ENCODE data around the gene ITLN2. TPM values are rescaled to one million over a fixed set of nuclear protein-coding genes. Genes with fewer than 3 reads are reported as not detected.
A peak's percentile ranks its signal among the peaks of the same experiment; 100 is the strongest.
"Not testable (repeated sequence)": the region's sequence is repeated elsewhere in the genome, so short reads cannot be mapped to it uniquely, and the experiment has no call there.

Gene ITLN2
- total and polyA plus RNA-seq, 8 donors: 0.37 to 4.2 TPM; not detected in 6

DNA sequence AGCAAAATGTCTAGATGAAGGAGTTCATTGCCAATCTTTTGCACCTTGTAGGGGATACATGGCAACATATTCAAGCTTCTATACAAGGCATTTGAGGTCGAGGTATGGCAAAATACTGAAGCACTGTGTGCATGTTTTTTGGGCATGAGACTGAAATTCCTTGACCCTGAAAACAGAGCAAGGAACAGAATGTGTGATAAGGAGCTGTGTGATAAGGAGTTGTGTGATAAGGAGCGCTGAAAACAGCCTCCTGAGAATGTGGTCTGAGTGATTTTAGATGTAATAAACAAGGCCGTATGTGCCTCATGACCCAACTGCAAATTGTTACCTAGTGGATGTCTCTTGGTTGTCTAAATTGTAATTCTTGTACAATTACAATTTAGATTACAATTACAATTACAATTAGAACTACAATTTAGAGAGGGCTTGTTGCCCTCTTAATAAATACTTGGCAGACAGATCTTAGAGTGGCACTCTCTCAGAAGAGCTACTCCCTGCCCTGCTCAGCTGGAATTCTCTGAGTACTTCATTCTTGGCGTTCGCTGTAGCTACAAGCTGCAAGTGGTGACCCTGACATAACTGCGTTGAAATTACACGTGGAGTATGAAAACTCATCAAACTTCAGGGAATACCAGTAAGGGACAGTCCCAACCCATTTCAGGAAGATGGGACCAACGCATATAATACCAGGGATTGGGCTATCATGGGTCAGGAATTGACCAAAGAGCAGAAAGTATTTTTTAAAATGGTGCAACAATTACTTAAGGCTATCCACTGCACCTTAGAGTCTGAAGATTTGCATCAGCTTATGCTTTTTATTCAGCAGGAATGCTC lies 49.6 kb downstream of the ITLN2 start:
- no peak for TF ChIP-seq POLR2A (IDR thresholded peaks at IDR 0.05)
- TF ChIP-seq POLR2AphosphoS5 (IDR thresholded peaks at IDR 0.05): peak; percentile 10 to 65 (median 62)
- Histone ChIP-seq H3K9me3 (no peaks in the 10 kb centered on the region), H3K4me1 (peaks cover 3 to 42% (median 22%) of the 10 kb centered on the region in 4 donors), H3K4me3 (no peak overlapping the region), H3K27ac (peak overlapping the region; percentile 52 to 79 (median 70)), H3K36me3 (no peaks in the 10 kb centered on the region), H3K27me3 (no peaks in the 10 kb centered on the region)
- WGBS, 5 donors: 28 to 48% (median 31%) methylated on average over 8 of the region's 8 CpGs
- intact Hi-C loops (cut with DNase I; ENCODE audit: low total_unique reads): no loop called here
- peak in 1 of 2 donors; percentile 30 for DNase-seq

DNA sequence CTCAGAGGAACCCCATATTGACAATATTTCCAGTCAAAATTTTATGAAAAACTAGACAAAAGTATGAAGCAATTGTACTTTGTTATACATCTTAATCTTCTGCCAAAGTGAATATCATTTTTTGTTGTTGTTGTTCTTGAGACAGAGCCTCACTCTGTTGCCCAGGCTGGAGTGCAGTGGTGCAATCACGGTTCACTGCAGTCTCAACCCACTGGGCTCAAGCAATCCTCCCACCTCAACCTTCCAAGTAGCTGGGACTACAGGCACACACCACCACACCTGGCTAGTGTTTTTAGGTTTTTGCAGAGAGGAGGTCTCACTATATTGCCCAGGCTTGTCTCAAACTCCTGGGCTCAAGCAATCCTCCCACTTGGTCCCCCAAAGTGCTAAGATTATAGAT lies 52.4 kb downstream of the ITLN2 start:
- H3K27ac ChIP-seq; intact Hi-C loops (cut with DNase I; ENCODE audit: low total_unique reads); H3K36me3 ChIP-seq; H3K27me3 ChIP-seq; H3K4me3 ChIP-seq; DNase-seq; H3K9me3 ChIP-seq: not testable (repeated sequence)
- H3K4me1 ChIP-seq: peaks cover 3 to 27% (median 16%) of the 10 kb centered on the region in 4 donors
- 70 to 95% (median 83%) methylated on average over 1 of the region's 1 CpG for WGBS, 5 donors

DNA sequence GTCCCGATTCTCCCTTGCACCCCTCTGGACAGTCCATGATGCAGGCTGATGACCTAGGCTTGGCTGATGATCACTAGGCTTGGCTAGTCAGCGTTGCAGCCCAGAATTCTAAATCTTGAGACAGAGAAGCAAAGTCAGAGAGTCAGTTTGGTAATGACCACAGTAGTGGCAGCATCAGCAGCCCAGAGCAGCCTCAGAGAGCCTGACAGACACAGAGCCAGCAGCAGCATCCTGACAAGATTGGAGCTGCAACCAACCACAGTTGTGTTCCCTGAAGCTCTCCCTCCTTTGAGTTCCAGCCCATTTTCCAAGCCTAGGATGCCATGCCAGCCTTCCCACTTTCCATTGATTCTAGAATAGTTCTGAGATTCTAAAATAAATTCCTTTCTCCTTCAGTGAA lies 52.8 kb downstream of the ITLN2 start:
- Histone ChIP-seq H3K4me3 (no peak overlapping the region), H3K27ac (no peak overlapping the region), H3K36me3 (no peaks in the 10 kb centered on the region), H3K4me1 (peaks cover 3 to 22% (median 14%) of the 10 kb centered on the region in 4 donors), H3K27me3 (no peaks in the 10 kb centered on the region), H3K9me3 (no peaks in the 10 kb centered on the region)
- no peak for DNase-seq
- intact Hi-C loops (cut with DNase I; ENCODE audit: low total_unique reads): no loop called here
- no peak for TF ChIP-seq POLR2A (IDR thresholded peaks at IDR 0.05)
- TF ChIP-seq POLR2AphosphoS5 (IDR thresholded peaks at IDR 0.05): no peak
- no peak for TF ChIP-seq EP300 (IDR thresholded peaks at IDR 0.05)
- no peak for TF ChIP-seq CTCF (IDR thresholded peaks at IDR 0.05)
- WGBS, 5 donors: 89 to 97% (median 91%) methylated on average over 2 of the region's 2 CpGs; no CpG with 5 or more reads in 1 of the 5 donors

DNA sequence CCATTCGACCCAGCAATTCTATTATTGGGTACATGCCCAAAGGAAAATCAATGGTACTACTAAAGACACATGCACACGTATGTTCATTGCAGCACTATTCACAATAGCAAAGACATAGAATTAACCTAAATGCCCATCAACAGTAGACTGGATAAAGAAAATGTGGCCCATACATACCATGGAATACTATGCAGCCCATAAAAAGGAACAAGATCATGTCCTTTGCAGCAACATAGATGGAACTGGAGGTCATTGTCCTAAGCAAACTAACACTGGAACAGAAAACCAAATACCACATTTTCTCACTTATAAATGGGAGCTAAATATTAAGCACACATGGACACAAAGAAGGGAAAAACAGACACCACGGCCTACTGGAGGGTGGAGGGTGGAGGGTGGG lies 53.9 kb downstream of the ITLN2 start:
- intact Hi-C loops (cut with DNase I; ENCODE audit: low total_unique reads); DNase-seq; H3K27ac ChIP-seq; H3K27me3 ChIP-seq; H3K36me3 ChIP-seq; H3K9me3 ChIP-seq; H3K4me3 ChIP-seq: not testable (repeated sequence)
- peaks cover 3 to 14% (median 7%) of the 10 kb centered on the region in 4 donors for H3K4me1 ChIP-seq
- WGBS, 5 donors: 39 to 67% (median 49%) methylated on average over 3 of the region's 3 CpGs

Other genes with a start within 250 kb of the ITLN2 start
- gene CD48, start 243.0 kb downstream of the ITLN2 start, total RNA-seq: 10 to 100 TPM in 1 of 5 donors, 1 to 10 TPM in 1, under 1 TPM in 1, not detected in 2; 0.58 to 11.9 (median 9.2) TPM
- gene CD48, start 243.0 kb downstream of the ITLN2 start, polyA plus RNA-seq: 10 to 100 TPM in 1 of 3 donors, 1 to 10 TPM in 2; 6.4 to 23.7 (median 8.4) TPM
- gene SLAMF7, start 215.6 kb downstream of the ITLN2 start, total RNA-seq: 1 to 10 TPM in 2 of 5 donors, under 1 TPM in 2, not detected in 1; 0.45 to 4.2 (median 1.3) TPM
- gene SLAMF7, start 215.6 kb downstream of the ITLN2 start, polyA plus RNA-seq: 1 to 10 TPM; 1.3 to 3.7 (median 2.1) TPM
- gene LY9, start 158.6 kb downstream of the ITLN2 start, total RNA-seq: 1 to 10 TPM in 3 of 5 donors, not detected in 2; 1.3 to 7.5 (median 1.7) TPM
- gene LY9, start 158.6 kb downstream of the ITLN2 start, polyA plus RNA-seq: 1 to 10 TPM in 1 of 3 donors, under 1 TPM in 2; 0.25 to 1.1 (median 0.63) TPM
- gene CD244, start 91.9 kb downstream of the ITLN2 start, total RNA-seq: 1 to 10 TPM in 1 of 5 donors, under 1 TPM in 1, not detected in 3; 0.43 to 1.1 TPM
- under 1 TPM; 0.15 to 0.61 (median 0.37) TPM for gene CD244, start 91.9 kb downstream of the ITLN2 start, polyA plus RNA-seq
- 100 to 1,000 TPM in 2 of 5 donors, 10 to 100 TPM in 1, 1 to 10 TPM in 1, not detected in 1; 1.2 to 241 (median 55.3) TPM for gene ITLN1, start 69.6 kb downstream of the ITLN2 start, total RNA-seq
- gene ITLN1, start 69.6 kb downstream of the ITLN2 start, polyA plus RNA-seq: 10 to 100 TPM in 1 of 3 donors, 1 to 10 TPM in 2; 1.5 to 10.1 (median 7.6) TPM
- gene F11R, start 66.3 kb upstream of the ITLN2 start, total RNA-seq: 100 to 1,000 TPM in 1 of 5 donors, 10 to 100 TPM in 3, 1 to 10 TPM in 1; 7.6 to 130 (median 20.9) TPM
- gene F11R, start 66.3 kb upstream of the ITLN2 start, polyA plus RNA-seq: 10 to 100 TPM; 13.4 to 41.5 (median 29.2) TPM
- 100 to 1,000 TPM in 1 of 5 donors, 10 to 100 TPM in 3, not detected in 1; 13.2 to 112 (median 42.7) TPM for gene TSTD1, start 84.2 kb upstream of the ITLN2 start, total RNA-seq
- gene TSTD1, start 84.2 kb upstream of the ITLN2 start, polyA plus RNA-seq: 100 to 1,000 TPM; 117 to 186 (median 158) TPM
- gene USF1, start 91.2 kb upstream of the ITLN2 start, total RNA-seq: 100 to 1,000 TPM in 1 of 5 donors, 10 to 100 TPM in 3, 1 to 10 TPM in 1; 7.2 to 566 (median 65.2) TPM
- 10 to 100 TPM; 48.0 to 73.1 (median 55.9) TPM for gene USF1, start 91.2 kb upstream of the ITLN2 start, polyA plus RNA-seq
- gene ARHGAP30, start 115.1 kb upstream of the ITLN2 start, total RNA-seq: 10 to 100 TPM in 3 of 5 donors, 1 to 10 TPM in 2; 2.6 to 28.6 (median 12.9) TPM
- gene ARHGAP30, start 115.1 kb upstream of the ITLN2 start, polyA plus RNA-seq: 1 to 10 TPM; 2.8 to 5.5 (median 4.6) TPM
- 10 to 100 TPM in 2 of 5 donors, 1 to 10 TPM in 3; 2.0 to 20.3 (median 7.0) TPM for gene NECTIN4, start 134.7 kb upstream of the ITLN2 start, total RNA-seq
- gene NECTIN4, start 134.7 kb upstream of the ITLN2 start, polyA plus RNA-seq: 10 to 100 TPM in 1 of 3 donors, 1 to 10 TPM in 2; 1.7 to 14.2 (median 2.6) TPM
- gene KLHDC9, start 143.6 kb upstream of the ITLN2 start, total RNA-seq: 10 to 100 TPM in 1 of 5 donors, 1 to 10 TPM in 4; 1.3 to 41.4 (median 2.4) TPM
- 1 to 10 TPM; 4.7 to 6.3 (median 5.3) TPM for gene KLHDC9, start 143.6 kb upstream of the ITLN2 start, polyA plus RNA-seq
- 10 to 100 TPM in 3 of 5 donors, not detected in 2; 11.6 to 21.3 (median 19.3) TPM for gene PFDN2, start 163.2 kb upstream of the ITLN2 start, total RNA-seq
- gene PFDN2, start 163.2 kb upstream of the ITLN2 start, polyA plus RNA-seq: 100 to 1,000 TPM in 2 of 3 donors, 10 to 100 TPM in 1; 97.5 to 166 (median 122) TPM
- 10 to 100 TPM in 4 of 5 donors, 1 to 10 TPM in 1; 8.8 to 77.9 (median 20.9) TPM for gene NIT1, start 163.3 kb upstream of the ITLN2 start, total RNA-seq
- gene NIT1, start 163.3 kb upstream of the ITLN2 start, polyA plus RNA-seq: 10 to 100 TPM; 20.0 to 34.2 (median 27.3) TPM
- 10 to 100 TPM in 3 of 5 donors, 1 to 10 TPM in 2; 2.3 to 35.9 (median 14.3) TPM for gene DEDD, start 177.9 kb upstream of the ITLN2 start, total RNA-seq
- 10 to 100 TPM; 16.5 to 31.9 (median 18.6) TPM for gene DEDD, start 177.9 kb upstream of the ITLN2 start, polyA plus RNA-seq
- gene UFC1, start 199.2 kb upstream of the ITLN2 start, total RNA-seq: 10 to 100 TPM in 4 of 5 donors, not detected in 1; 21.9 to 95.1 (median 33.6) TPM
- 100 to 1,000 TPM; 163 to 206 (median 203) TPM for gene UFC1, start 199.2 kb upstream of the ITLN2 start, polyA plus RNA-seq
- 10 to 100 TPM; 13.6 to 35.3 (median 22.9) TPM for gene USP21, start 204.7 kb upstream of the ITLN2 start, total RNA-seq
- 10 to 100 TPM; 16.2 to 23.2 (median 16.9) TPM for gene USP21, start 204.7 kb upstream of the ITLN2 start, polyA plus RNA-seq
- 10 to 100 TPM in 4 of 5 donors, 1 to 10 TPM in 1; 9.5 to 52.7 (median 44.9) TPM for gene PPOX, start 211.6 kb upstream of the ITLN2 start, total RNA-seq
- gene PPOX, start 211.6 kb upstream of the ITLN2 start, polyA plus RNA-seq: 10 to 100 TPM; 16.8 to 32.0 (median 31.6) TPM
- gene B4GALT3, start 222.7 kb upstream of the ITLN2 start, total RNA-seq: 10 to 100 TPM; 12.2 to 25.8 (median 17.3) TPM
- 10 to 100 TPM; 17.5 to 21.7 (median 18.8) TPM for gene B4GALT3, start 222.7 kb upstream of the ITLN2 start, polyA plus RNA-seq
- gene ADAMTS4, start 244.2 kb upstream of the ITLN2 start, total RNA-seq: 10 to 100 TPM in 2 of 5 donors, 1 to 10 TPM in 2, under 1 TPM in 1; 0.89 to 20.6 (median 2.8) TPM
- 1 to 10 TPM; 1.1 to 4.2 (median 1.4) TPM for gene ADAMTS4, start 244.2 kb upstream of the ITLN2 start, polyA plus RNA-seq
- 100 to 1,000 TPM in 2 of 5 donors, 10 to 100 TPM in 2, 1 to 10 TPM in 1; 9.9 to 165 (median 85.7) TPM for gene NDUFS2, start 247.6 kb upstream of the ITLN2 start, total RNA-seq
- gene NDUFS2, start 247.6 kb upstream of the ITLN2 start, polyA plus RNA-seq: 10 to 100 TPM; 55.6 to 83.4 (median 81.9) TPM